HepG2 (cell line): Measurements from ENCODE around the gene JAK1. TPM values are rescaled to one million over a fixed set of nuclear protein-coding genes. Genes with fewer than 3 reads are reported as not detected.
A peak's percentile ranks its signal among the peaks of the same experiment; 100 is the strongest.

ENCODE experiments used
- CREB1 ChIP-seq, 2 experiments: fragments of 450-650 bp in 1 of 2; IDR thresholded peaks; 2 replicates each; pipeline ENCODE4 v1.6.1; 2016 to 2017; ENCODE audit warnings: control low read depth in 1 of 2, mild to moderate bottlenecking in 1 of 2, missing compliant biosample characterization in 1 of 2, missing genetic modification characterization in 1 of 2
- GABPA ChIP-seq, 2 experiments: IDR thresholded peaks; 2 replicates each; pipeline ENCODE4 v1.6.1; 2011 to 2016; ENCODE audit warnings: low read depth in 2 of 2, low read length in 1 of 2, missing biosample characterization in 1 of 2, missing genetic modification characterization in 1 of 2
- HMGA1 ChIP-seq: sonication (generic); formaldehyde crosslinking; conservative IDR thresholded peaks from 2 replicates; pipeline ENCODE4 v1.4.0; 2020; ENCODE audit warnings: missing genetic modification reagents
- HNRNPUL1 ChIP-seq: fragments of 200-400 bp; formaldehyde crosslinking; IDR thresholded peaks from 2 replicates; pipeline ENCODE4 v1.6.1; 2017; ENCODE audit warnings: low read depth, mild to moderate bottlenecking, low read length, moderate library complexity
- JUNB ChIP-seq: sonication (generic); formaldehyde crosslinking; IDR thresholded peaks from 2 replicates; pipeline ENCODE4 v1.8.0; 2022; ENCODE audit warnings: missing genetic modification reagents, mild to moderate bottlenecking, borderline replicate concordance
- RBFOX2 ChIP-seq: fragments of 200-400 bp; formaldehyde crosslinking; IDR thresholded peaks from 2 replicates; pipeline ENCODE4 v1.6.1; 2017; ENCODE audit warnings: low read depth, mild to moderate bottlenecking, low read length
- RFX1 ChIP-seq: fragments of 450-650 bp; IDR thresholded peaks from 2 replicates; pipeline ENCODE4 v1.6.1; 2017
- SALL2 ChIP-seq: sonication (generic); formaldehyde crosslinking; IDR thresholded peaks from 2 replicates; pipeline ENCODE4 v1.8.1; 2023; ENCODE audit warnings: mild to moderate bottlenecking, missing genetic modification reagents, inconsistent platforms
- SETDB1 ChIP-seq: sonication (generic); formaldehyde crosslinking; IDR thresholded peaks from 2 replicates; pipeline ENCODE4 v1.5.1; 2020; ENCODE audit warnings: missing genetic modification reagents, mild to moderate bottlenecking, borderline replicate concordance
- THAP11 ChIP-seq: IDR thresholded peaks from 2 replicates; pipeline ENCODE4 v1.6.1; 2016; ENCODE audit warnings: missing biosample characterization, missing genetic modification reagents
- ZNF441 ChIP-seq: sonication (generic); formaldehyde crosslinking; IDR thresholded peaks from 2 replicates; pipeline ENCODE4 v1.7.0; 2021; ENCODE audit warnings: missing genetic modification reagents, borderline replicate concordance
- ZNF468 ChIP-seq: sonication (generic); formaldehyde crosslinking; IDR thresholded peaks from 2 replicates; pipeline ENCODE4 v1.8.0; 2022; ENCODE audit warnings: mild to moderate bottlenecking, moderate library complexity, missing genetic modification reagents
- ZNF841 ChIP-seq: sonication (generic); formaldehyde crosslinking; IDR thresholded peaks from 2 replicates; pipeline ENCODE4 v1.8.1; 2023; ENCODE audit warnings: missing genetic modification reagents, borderline replicate concordance
- polyA plus RNA-seq, 8 experiments: library from polyadenylated mRNA; depleted of rRNA in 3 of 8; stranded (reverse) in 7 of 8; unstranded in 1 of 8; fragments of >200 nt; fragmentation: Illumina TruSeq in 4 of 8; extraction: Trizol in 4 of 8; gene quantifications; 2 replicates each; pipeline versions ENCODE4 v1.2.1 to v1.2.3, GENCODE V29; 2011 to 2016; ENCODE audit warnings: low read depth in 4 of 8, missing spikeins in 1 of 8, mixed read lengths in 1 of 8; ENCODE audit not compliant: insufficient read depth in 1 of 8
- total RNA-seq, 5 experiments: library from RNA; depleted of rRNA; stranded (reverse); fragments of >200 nt; fragmentation: Illumina TruSeq; extraction: Trizol; gene quantifications; 2 replicates each; pipeline ENCODE4 v1.2.3, GENCODE V29; 2016; ENCODE audit warnings: low read depth in 1 of 5
- TF ChIP-seq, protein P1 (sequence below): IDR thresholded peaks from 2 replicates; pipeline ENCODE4 v1.6.1; 2012; ENCODE audit warnings: inconsistent platforms
- TF ChIP-seq, protein P2 (sequence below): sonication (generic); formaldehyde crosslinking; conservative IDR thresholded peaks from 2 replicates; pipeline ENCODE4 v1.8.0; 2022; ENCODE audit warnings: missing genetic modification reagents
- TF ChIP-seq, protein P3 (sequence below): sonication (generic); formaldehyde crosslinking; IDR thresholded peaks from 2 replicates; pipeline ENCODE4 v1.4.0; 2020; ENCODE audit warnings: missing genetic modification reagents, mild to moderate bottlenecking, borderline replicate concordance
- TF ChIP-seq, protein P4 (sequence below): IDR thresholded peaks from 2 replicates; pipeline ENCODE4 v1.6.1; 2016; ENCODE audit warnings: missing biosample characterization, missing genetic modification reagents, low read depth
- TF ChIP-seq, protein P5 (sequence below), 2 experiments: IDR thresholded peaks; 2 replicates each; pipeline ENCODE4 v1.6.1; 2011 to 2012; ENCODE audit warnings: low read length in 2 of 2, borderline replicate concordance in 1 of 2, low read depth in 1 of 2, mild to moderate bottlenecking in 1 of 2, moderate library complexity in 1 of 2

The JAK1 gene
- total and polyA plus RNA-seq, 2 of the 13 experiments (the other 11 are each of a cell fraction or from before 2014, with no cell fraction given): 23.9 to 42.4 TPM

DNA sequence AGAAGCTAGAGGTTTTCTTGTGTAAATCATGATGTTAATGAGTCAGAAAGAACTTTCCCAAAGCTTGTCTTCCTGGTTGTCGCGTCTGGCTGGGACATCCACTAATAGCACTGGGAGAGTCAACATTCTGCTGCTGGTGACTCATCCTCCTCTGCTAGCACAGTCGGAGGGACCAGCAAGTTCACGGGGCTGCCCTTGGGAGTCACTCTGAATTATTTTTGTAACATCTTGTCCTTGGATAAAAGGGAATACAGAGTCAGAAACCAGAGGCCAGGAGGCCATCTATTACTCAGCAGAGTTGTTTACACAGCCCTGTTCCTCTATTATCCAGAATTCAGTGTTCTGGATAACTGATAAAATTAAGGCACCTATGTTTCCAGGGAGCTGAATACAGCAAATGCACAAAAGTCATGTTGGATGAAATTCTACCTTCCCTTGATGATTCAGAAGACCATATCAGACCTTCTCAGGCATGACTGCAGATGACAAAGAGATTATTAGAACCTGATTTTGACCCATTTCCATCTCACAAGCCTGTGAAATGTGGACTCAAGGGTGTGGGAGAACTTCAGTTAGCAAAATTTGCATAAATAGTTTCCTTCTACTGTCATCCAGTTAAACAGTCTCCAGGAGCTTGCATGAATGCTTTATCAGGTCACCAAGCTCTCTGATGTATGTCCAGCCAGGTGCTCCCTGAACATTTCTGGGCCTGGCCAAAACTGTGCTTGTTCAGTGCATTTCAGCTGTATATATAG is 68.1 kb downstream of the JAK1 start (continued):
- TF ChIP-seq, protein P1, sequence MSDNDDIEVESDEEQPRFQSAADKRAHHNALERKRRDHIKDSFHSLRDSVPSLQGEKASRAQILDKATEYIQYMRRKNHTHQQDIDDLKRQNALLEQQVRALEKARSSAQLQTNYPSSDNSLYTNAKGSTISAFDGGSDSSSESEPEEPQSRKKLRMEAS: no peak
- TF ChIP-seq, protein P2, sequence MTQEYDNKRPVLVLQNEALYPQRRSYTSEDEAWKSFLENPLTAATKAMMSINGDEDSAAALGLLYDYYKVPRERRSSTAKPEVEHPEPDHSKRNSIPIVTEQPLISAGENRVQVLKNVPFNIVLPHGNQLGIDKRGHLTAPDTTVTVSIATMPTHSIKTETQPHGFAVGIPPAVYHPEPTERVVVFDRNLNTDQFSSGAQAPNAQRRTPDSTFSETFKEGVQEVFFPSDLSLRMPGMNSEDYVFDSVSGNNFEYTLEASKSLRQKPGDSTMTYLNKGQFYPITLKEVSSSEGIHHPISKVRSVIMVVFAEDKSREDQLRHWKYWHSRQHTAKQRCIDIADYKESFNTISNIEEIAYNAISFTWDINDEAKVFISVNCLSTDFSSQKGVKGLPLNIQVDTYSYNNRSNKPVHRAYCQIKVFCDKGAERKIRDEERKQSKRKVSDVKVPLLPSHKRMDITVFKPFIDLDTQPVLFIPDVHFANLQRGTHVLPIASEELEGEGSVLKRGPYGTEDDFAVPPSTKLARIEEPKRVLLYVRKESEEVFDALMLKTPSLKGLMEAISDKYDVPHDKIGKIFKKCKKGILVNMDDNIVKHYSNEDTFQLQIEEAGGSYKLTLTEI (CRISPR knock-in tag): no peak
- TF ChIP-seq ZNF468 (CRISPR knock-in tag): no peak
- no peak for TF ChIP-seq HMGA1 (CRISPR knock-in tag)
- TF ChIP-seq, protein P3, sequence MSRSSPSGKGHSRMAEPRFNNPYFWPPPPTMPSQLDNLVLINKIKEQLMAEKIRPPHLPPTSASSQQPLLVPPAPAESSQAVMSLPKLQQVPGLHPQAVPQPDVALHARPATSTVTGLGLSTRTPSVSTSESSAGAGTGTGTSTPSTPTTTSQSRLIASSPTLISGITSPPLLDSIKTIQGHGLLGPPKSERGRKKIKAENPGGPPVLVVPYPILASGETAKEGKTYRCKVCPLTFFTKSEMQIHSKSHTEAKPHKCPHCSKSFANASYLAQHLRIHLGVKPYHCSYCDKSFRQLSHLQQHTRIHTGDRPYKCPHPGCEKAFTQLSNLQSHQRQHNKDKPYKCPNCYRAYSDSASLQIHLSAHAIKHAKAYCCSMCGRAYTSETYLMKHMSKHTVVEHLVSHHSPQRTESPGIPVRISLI: no peak
- TF ChIP-seq ZNF441 (CRISPR knock-in tag): no peak
- no peak for TF ChIP-seq GABPA (IDR thresholded peaks at IDR 0.05; ENCODE audit: low read depth, low read length)
- TF ChIP-seq GABPA (CRISPR knock-in tag; IDR thresholded peaks at IDR 0.05; ENCODE audit: low read depth): 0 out of 2 replicates have a peak, but pooled peaks have one; percentile 21
- no peak for TF ChIP-seq RBFOX2
- TF ChIP-seq, protein P4, sequence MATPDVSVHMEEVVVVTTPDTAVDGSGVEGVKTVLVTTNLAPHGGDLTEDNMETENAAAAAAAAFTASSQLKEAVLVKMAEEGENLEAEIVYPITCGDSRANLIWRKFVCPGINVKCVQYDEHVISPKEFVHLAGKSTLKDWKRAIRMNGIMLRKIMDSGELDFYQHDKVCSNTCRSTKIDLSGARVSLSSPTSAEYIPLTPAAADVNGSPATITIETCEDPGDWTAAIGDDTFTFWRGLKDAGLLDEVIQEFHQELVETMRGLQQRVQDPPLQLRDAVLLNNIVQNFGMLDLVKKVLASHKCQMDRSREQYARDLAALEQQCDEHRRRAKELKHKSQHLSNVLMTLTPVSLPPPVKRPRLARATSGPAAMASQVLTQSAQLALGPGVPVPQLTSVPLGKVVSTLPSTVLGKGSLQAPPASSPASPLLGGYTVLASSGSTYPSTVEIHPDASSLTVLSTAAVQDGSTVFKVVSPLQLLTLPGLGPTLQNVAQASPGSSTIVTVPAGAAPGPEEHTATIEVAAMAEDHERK (CRISPR knock-in tag): no peak
- no peak for TF ChIP-seq RFX1
- TF ChIP-seq CREB1 (IDR thresholded peaks at IDR 0.05): peak; percentile 45; the same call in 1 of the 2 replicates
- peak; percentile 73; the same call in 1 of the 2 replicates for TF ChIP-seq CREB1 (CRISPR knock-in tag; IDR thresholded peaks at IDR 0.05)
- no peak for TF ChIP-seq HNRNPUL1
- no peak; the same call in 1 of the 2 replicates for TF ChIP-seq THAP11 (CRISPR knock-in tag)
- peak; percentile 78 for TF ChIP-seq JUNB (CRISPR knock-in tag)
- no peak for TF ChIP-seq SALL2 (CRISPR knock-in tag)
- TF ChIP-seq ZNF841: no peak
- no peak for TF ChIP-seq SETDB1
- TF ChIP-seq, protein P5, sequence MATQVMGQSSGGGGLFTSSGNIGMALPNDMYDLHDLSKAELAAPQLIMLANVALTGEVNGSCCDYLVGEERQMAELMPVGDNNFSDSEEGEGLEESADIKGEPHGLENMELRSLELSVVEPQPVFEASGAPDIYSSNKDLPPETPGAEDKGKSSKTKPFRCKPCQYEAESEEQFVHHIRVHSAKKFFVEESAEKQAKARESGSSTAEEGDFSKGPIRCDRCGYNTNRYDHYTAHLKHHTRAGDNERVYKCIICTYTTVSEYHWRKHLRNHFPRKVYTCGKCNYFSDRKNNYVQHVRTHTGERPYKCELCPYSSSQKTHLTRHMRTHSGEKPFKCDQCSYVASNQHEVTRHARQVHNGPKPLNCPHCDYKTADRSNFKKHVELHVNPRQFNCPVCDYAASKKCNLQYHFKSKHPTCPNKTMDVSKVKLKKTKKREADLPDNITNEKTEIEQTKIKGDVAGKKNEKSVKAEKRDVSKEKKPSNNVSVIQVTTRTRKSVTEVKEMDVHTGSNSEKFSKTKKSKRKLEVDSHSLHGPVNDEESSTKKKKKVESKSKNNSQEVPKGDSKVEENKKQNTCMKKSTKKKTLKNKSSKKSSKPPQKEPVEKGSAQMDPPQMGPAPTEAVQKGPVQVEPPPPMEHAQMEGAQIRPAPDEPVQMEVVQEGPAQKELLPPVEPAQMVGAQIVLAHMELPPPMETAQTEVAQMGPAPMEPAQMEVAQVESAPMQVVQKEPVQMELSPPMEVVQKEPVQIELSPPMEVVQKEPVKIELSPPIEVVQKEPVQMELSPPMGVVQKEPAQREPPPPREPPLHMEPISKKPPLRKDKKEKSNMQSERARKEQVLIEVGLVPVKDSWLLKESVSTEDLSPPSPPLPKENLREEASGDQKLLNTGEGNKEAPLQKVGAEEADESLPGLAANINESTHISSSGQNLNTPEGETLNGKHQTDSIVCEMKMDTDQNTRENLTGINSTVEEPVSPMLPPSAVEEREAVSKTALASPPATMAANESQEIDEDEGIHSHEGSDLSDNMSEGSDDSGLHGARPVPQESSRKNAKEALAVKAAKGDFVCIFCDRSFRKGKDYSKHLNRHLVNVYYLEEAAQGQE (IDR thresholded peaks at IDR 0.05; ENCODE audit: borderline replicate concordance in 1 of 2, low read depth in 1 of 2, low read length in 2 of 2): no peak
